HEK293T (cell line): ENCODE results near the gene LRPAP1.

Source experiments
- BHLHE40 ChIP-seq: fragments of 450-650 bp; IDR thresholded peaks from 2 replicates; pipeline ENCODE4 v1.6.1; 2016; ENCODE audit warnings: mild to moderate bottlenecking, moderate library complexity, borderline replicate concordance
- CTBP1 ChIP-seq: fragments of 450-650 bp; IDR thresholded peaks from 2 replicates; pipeline ENCODE4 v1.6.1; 2016; ENCODE audit warnings: borderline replicate concordance
- ELF4 ChIP-seq: fragments of 450-650 bp; IDR thresholded peaks from 2 replicates; pipeline ENCODE4 v1.6.1; 2017; ENCODE audit warnings: antibody characterized with exemption
- FOXA1 ChIP-seq: fragments of 450-650 bp; IDR thresholded peaks from 2 replicates; pipeline ENCODE4 v1.6.1; 2016; ENCODE audit warnings: mild to moderate bottlenecking
- FOXK2 ChIP-seq: fragments of 450-650 bp; IDR thresholded peaks from 2 replicates; pipeline ENCODE4 v1.6.1; 2016; ENCODE audit warnings: mild to moderate bottlenecking
- FOXM1 ChIP-seq: fragments of 450-650 bp; IDR thresholded peaks from 2 replicates; pipeline ENCODE4 v1.6.1; 2017; ENCODE audit warnings: mild to moderate bottlenecking, borderline replicate concordance
- L3MBTL2 ChIP-seq: fragments of 450-650 bp; conservative IDR thresholded peaks from 2 replicates; pipeline ENCODE4 v1.6.1; 2016; ENCODE audit warnings: mild to moderate bottlenecking
- LEF1 ChIP-seq: fragments of 450-650 bp; IDR thresholded peaks from 2 replicates; pipeline ENCODE4 v1.6.1; 2017; ENCODE audit warnings: mild to moderate bottlenecking, borderline replicate concordance
- NFRKB ChIP-seq: fragments of 450-650 bp; IDR thresholded peaks from 2 replicates; pipeline ENCODE4 v1.6.1; 2016; ENCODE audit warnings: mild to moderate bottlenecking, moderate library complexity
- SP1 ChIP-seq: fragments of 450-650 bp; IDR thresholded peaks from 2 replicates; pipeline ENCODE4 v1.6.1; 2017
- SUZ12 ChIP-seq: fragments of 450-650 bp; IDR thresholded peaks from 2 replicates; pipeline ENCODE4 v1.6.1; 2016; ENCODE audit warnings: mild to moderate bottlenecking
- TARDBP ChIP-seq: fragments of 450-650 bp; IDR thresholded peaks from 2 replicates; pipeline ENCODE4 v1.6.1; 2016
- ZNF384 ChIP-seq: fragments of 450-650 bp; IDR thresholded peaks from 2 replicates; pipeline ENCODE4 v1.6.1; 2016
- TF ChIP-seq, protein P1 (sequence below): fragments of 450-650 bp; IDR thresholded peaks from 2 replicates; pipeline ENCODE4 v1.6.1; 2016

DNA sequence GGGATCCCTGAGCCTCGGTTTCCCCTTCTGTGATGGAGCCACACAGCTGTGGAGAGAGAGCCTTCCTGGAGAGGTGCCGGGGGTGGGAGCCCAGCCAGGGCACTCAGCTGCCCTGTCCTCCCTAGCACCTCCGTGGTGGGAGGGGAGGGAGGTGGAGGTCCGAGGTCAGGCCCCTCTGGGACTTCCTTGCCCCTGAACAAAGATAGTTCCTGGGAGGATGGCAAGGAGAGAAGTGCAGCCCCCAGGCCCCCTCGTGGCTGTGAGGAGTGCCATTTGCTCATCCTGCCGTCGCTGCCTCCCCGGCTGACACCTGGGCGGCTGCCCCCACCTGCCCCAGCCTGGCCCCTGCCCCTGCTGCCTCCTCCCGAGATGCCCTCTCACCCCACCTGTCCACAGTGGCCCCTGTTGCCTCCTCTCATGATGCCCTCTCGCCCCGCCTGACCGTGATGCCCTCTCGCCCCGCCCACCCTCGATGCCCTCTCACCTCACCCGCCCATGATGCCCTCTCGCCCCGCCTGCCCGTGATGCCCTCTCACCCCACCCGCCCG lies 56.4 kb downstream of the LRPAP1 start:
- TF ChIP-seq BHLHE40 (no peak), CTBP1 (no peak), ZNF384 (no peak), FOXK2 (no peak), TARDBP (no peak), ELF4 (no peak), FOXA1 (no peak), SP1 (no peak), LEF1 (no peak), FOXM1 (no peak), L3MBTL2 (no peak), SUZ12 (no peak), NFRKB (no peak)
- TF ChIP-seq, protein P1, sequence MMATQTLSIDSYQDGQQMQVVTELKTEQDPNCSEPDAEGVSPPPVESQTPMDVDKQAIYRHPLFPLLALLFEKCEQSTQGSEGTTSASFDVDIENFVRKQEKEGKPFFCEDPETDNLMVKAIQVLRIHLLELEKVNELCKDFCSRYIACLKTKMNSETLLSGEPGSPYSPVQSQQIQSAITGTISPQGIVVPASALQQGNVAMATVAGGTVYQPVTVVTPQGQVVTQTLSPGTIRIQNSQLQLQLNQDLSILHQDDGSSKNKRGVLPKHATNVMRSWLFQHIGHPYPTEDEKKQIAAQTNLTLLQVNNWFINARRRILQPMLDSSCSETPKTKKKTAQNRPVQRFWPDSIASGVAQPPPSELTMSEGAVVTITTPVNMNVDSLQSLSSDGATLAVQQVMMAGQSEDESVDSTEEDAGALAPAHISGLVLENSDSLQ, result no peak
